Right lobe of liver (tissue), 4 donors: ENCODE measurements around the gene SCN3B.

Experiments used
- CTCF ChIP-seq, 4 donors: fragments of 200-600 bp in 3 of 4; fragments of 450-650 bp in 1 of 4; IDR thresholded peaks; one replicate each; pipeline versions ENCODE4 v1.5.1 to v1.8.0; 2016 to 2022; ENCODE audit warnings: antibody characterized with exemption in 4 of 4, mild to moderate bottlenecking in 2 of 4
- POLR2A ChIP-seq: fragments of 450-650 bp; IDR thresholded peaks from one replicate; pipeline ENCODE4 v1.6.1; 2017; ENCODE audit warnings: antibody characterized with exemption, mild to moderate bottlenecking
- donor health status: DM: no; HTN: no; CAD: no.
- donor health status: DM: no; HTN: no; CAD: no.
- donor health status: DM: no; HTN: yes; CAD: no.

DNA sequence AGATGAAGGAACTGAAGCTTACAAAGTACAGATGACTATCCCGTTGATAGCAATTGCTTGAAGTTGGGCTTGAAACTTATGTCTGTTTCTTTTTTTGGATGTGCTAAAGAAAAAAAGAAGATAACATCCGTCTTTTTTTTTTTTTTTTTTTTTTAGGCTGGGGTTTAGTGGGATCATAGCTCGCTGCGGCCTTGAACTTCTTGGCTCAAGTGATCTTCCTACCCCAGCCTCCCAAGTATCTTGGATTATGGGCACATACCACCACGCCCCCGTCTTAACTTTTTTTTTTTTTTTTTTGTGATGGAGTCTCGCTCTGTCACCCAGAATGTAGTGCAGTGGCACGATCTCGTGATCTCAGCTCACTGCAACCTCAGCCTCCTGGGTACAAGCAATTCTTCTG lies 40.8 kb upstream of the SCN3B start:
- TF ChIP-seq CTCF (IDR thresholded peaks at IDR 0.05), result no peak
- TF ChIP-seq POLR2A, result no peak
